Measurements from ENCODE around the gene METAP2. TPM values are rescaled to one million over a fixed set of nuclear protein-coding genes. Genes with fewer than 3 reads are reported as not detected.

METAP2 gene
- total RNA-seq, 1 experiment from 2014 or later, result 122 TPM

GRCh38 chr12:95431120-95431519 is 42.8 kb upstream of the METAP2 start:
- intact Hi-C loops (cut with micrococcal nuclease), result no loop called here
- no peak overlapping the region for H3K4me3 Mint-ChIP-seq (ENCODE audit: unreplicated experiment)
- ChIA-PET CTCF (no interaction called here), POLR2A (interaction anchor here (0.7 kb wide), 1 partner anchor 46 kb away, joined by 3 read pairs; no protein-coding TSS in a partner anchor)
- DNase-seq (ENCODE audit: unreplicated experiment), result no peak
- no peak overlapping the region for H3K27ac Mint-ChIP-seq (ENCODE audit: low read depth, unreplicated experiment)
- no peaks in the 10 kb centered on the region for H3K36me3 Mint-ChIP-seq (ENCODE audit: insufficient read depth, unreplicated experiment)
- TF ChIP-seq CTCF (IDR thresholded peaks at IDR 0.05; ENCODE audit: unreplicated experiment), result no peak
- no peaks in the 10 kb centered on the region for H3K9me3 Mint-ChIP-seq (ENCODE audit: unreplicated experiment)
- H3K27me3 Mint-ChIP-seq (ENCODE audit: insufficient read depth, unreplicated experiment), result peaks cover 25% of the 10 kb centered on the region
- no TSS peak for BruUV-seq (replicated peaks)
- H3K4me1 Mint-ChIP-seq (ENCODE audit: insufficient read depth, unreplicated experiment), result no peaks in the 10 kb centered on the region

DNA sequence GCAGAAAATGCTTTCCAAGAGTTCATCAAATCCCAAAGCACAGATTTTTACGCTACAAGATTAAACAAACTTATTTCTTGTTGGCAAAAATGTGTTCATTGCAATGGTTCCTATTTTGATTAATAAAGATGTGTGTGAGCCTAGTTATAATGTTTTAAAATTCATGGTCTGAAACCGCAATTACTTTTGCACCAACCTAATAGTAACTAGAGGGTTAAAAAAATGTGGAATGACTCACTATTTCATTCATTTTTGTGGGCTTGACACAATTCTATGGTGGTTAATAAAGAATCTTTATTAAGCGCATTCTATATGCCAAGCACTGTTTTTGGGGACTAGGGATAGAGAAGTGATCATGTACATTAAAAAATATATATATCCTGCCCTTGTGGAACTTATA is 38.6 kb upstream of the METAP2 start:
- Mint-ChIP-seq H3K4me3 (ENCODE audit: unreplicated experiment) (no peak overlapping the region), H3K9me3 (ENCODE audit: unreplicated experiment) (no peaks in the 10 kb centered on the region), H3K36me3 (ENCODE audit: insufficient read depth, unreplicated experiment) (no peaks in the 10 kb centered on the region), H3K27me3 (ENCODE audit: insufficient read depth, unreplicated experiment) (peaks cover 25% of the 10 kb centered on the region), H3K27ac (ENCODE audit: low read depth, unreplicated experiment) (no peak overlapping the region), H3K4me1 (ENCODE audit: insufficient read depth, unreplicated experiment) (no peaks in the 10 kb centered on the region)
- intact Hi-C loops (cut with micrococcal nuclease), result no loop called here
- no peak for TF ChIP-seq CTCF (IDR thresholded peaks at IDR 0.05; ENCODE audit: unreplicated experiment)
- ChIA-PET CTCF (no interaction called here), POLR2A (interaction anchor here (1.2 kb wide), 1 partner anchor 38 kb away, joined by 3 read pairs; no protein-coding TSS in a partner anchor)
- no peak for DNase-seq (ENCODE audit: unreplicated experiment)
- no TSS peak for BruUV-seq (replicated peaks)

DNA sequence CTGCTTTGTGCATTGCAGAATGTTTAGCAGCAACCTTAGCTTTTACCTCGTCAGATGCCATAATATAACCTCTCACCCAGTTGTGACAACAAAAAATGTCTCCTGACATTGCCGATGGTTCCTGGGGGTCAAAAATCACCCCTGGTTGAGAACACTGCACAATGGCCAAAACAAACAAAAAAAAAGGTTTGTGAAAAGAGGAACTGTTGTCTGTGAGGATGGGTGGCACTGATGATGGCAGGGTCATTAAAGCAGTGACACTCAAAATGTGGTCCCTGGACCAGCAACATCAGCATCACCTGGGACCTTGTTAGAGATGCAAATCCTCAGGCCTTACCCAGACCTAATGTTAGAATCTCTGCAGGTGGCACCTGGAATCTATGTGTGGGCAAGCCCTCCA is 36.4 kb upstream of the METAP2 start:
- intact Hi-C loops (cut with micrococcal nuclease), result no loop called here
- no peak for DNase-seq (ENCODE audit: unreplicated experiment)
- Mint-ChIP-seq H3K4me3 (ENCODE audit: unreplicated experiment) (no peak overlapping the region), H3K27ac (ENCODE audit: low read depth, unreplicated experiment) (no peak overlapping the region), H3K9me3 (ENCODE audit: unreplicated experiment) (no peaks in the 10 kb centered on the region), H3K27me3 (ENCODE audit: insufficient read depth, unreplicated experiment) (peaks cover 6% of the 10 kb centered on the region), H3K4me1 (ENCODE audit: insufficient read depth, unreplicated experiment) (no peaks in the 10 kb centered on the region), H3K36me3 (ENCODE audit: insufficient read depth, unreplicated experiment) (no peaks in the 10 kb centered on the region)
- POLR2A ChIA-PET, result no interaction called here
- TF ChIP-seq CTCF (IDR thresholded peaks at IDR 0.05; ENCODE audit: unreplicated experiment), result no peak
- no TSS peak for BruUV-seq (replicated peaks)
- CTCF ChIA-PET, result no interaction called here

DNA sequence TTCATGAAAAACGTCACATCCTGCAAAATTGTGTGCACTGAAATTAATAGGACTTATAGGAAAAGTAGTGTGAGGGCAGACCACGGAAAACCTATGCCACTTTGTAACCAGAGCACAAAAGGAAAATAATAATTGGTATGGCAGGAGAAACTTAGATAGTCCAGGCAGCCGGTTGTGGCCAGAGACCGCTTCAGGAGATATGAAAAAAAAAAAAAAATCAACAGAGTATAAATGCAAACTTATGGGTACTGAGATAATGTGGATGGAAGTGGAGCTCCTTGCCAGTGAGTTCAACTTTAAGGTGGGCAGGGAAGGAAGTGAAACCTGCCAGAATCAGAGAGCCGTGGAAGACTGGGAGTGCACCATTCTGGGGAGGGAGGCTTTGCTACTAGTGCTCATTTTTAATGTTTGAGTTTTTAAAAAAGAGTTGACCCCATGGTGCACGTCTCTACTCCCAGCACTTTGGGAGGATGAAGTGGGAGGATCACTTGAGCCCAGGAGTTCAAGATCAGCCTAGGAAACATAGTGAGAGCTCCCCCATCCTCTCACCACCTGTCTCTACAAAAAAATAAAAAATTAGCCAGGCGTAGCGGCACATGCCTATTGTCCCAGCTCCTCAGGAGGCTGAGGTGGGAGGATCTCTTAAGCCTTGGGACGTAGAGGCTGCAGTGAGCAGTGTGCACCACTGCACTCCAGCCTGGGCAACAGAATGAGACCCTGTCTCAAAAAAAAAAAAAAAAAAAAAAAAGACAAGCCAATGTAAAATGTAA is 34.3 kb upstream of the METAP2 start:
- CTCF ChIA-PET, result no interaction called here
- Mint-ChIP-seq H3K4me3 (ENCODE audit: unreplicated experiment) (no peak overlapping the region), H3K27me3 (ENCODE audit: insufficient read depth, unreplicated experiment) (no peaks in the 10 kb centered on the region), H3K36me3 (ENCODE audit: insufficient read depth, unreplicated experiment) (no peaks in the 10 kb centered on the region), H3K9me3 (ENCODE audit: unreplicated experiment) (no peaks in the 10 kb centered on the region), H3K4me1 (ENCODE audit: insufficient read depth, unreplicated experiment) (no peaks in the 10 kb centered on the region), H3K27ac (ENCODE audit: low read depth, unreplicated experiment) (no peak overlapping the region)
- intact Hi-C loops (cut with micrococcal nuclease), result no loop called here
- TF ChIP-seq CTCF (IDR thresholded peaks at IDR 0.05; ENCODE audit: unreplicated experiment), result no peak
- no peak for DNase-seq (ENCODE audit: unreplicated experiment)
- no TSS peak for BruUV-seq (replicated peaks)
- POLR2A ChIA-PET, result interaction anchor here (0.6 to 0.9 kb wide), 2 partner anchors 27 to 348 kb away, joined by 3 read pairs; no protein-coding TSS in a partner anchor

Measured in MCF 10A (cell line).